Aorta (tissue), 5 donors: Measurements from ENCODE around the gene PPP4R2. TPM values are rescaled to one million over a fixed set of nuclear protein-coding genes. Genes with fewer than 3 reads are reported as not detected.
"Not testable (repeated sequence)": the region's sequence is repeated elsewhere in the genome, so short reads cannot be mapped to it uniquely, and the experiment has no call there.

Source experiments
- ATAC-seq: fragments of 200-7000 bp; cut with Tn5 transposase; one replicate; pipeline ENCODE4 v1.9.1; 2022; ENCODE audit warnings: moderate library complexity; ENCODE audit not compliant: low FRiP score
- DNase-seq, 2 donors: peaks; one replicate each; pipeline ENCODE4 v3.0.0-alpha.2; 2020
- H3K27ac ChIP-seq, 2 donors: one replicate each; pipeline ENCODE4 v1.5.1; 2013; ENCODE audit warnings: low read length in 2 of 2, mild to moderate bottlenecking in 2 of 2, moderate library complexity in 2 of 2, control low read depth in 1 of 2, inconsistent platforms in 1 of 2, low read depth in 1 of 2
- H3K27me3 ChIP-seq, 2 donors: one replicate each; pipeline ENCODE4 v1.6.1; 2013; ENCODE audit warnings: control low read depth in 1 of 2, low read length in 1 of 2, mild to moderate bottlenecking in 1 of 2, moderate library complexity in 1 of 2; ENCODE audit not compliant: insufficient read depth in 2 of 2, control insufficient read depth in 1 of 2
- H3K36me3 ChIP-seq, 2 donors: one replicate each; pipeline ENCODE4 v1.6.1; 2013; ENCODE audit warnings: control low read depth in 1 of 2, low read length in 1 of 2, mild to moderate bottlenecking in 1 of 2; ENCODE audit not compliant: insufficient read depth in 2 of 2, control insufficient read depth in 1 of 2
- H3K4me1 ChIP-seq, 2 donors: one replicate each; pipeline ENCODE4 v1.6.1; 2013; ENCODE audit warnings: low read length in 2 of 2, control low read depth in 1 of 2, mild to moderate bottlenecking in 1 of 2, moderate library complexity in 1 of 2; ENCODE audit not compliant: insufficient read depth in 2 of 2, control insufficient read depth in 1 of 2
- H3K4me3 ChIP-seq, 2 donors: one replicate each; pipeline ENCODE4 v1.5.1; 2013; ENCODE audit warnings: low read length in 2 of 2, control low read depth in 1 of 2, mild to moderate bottlenecking in 1 of 2
- H3K9me3 ChIP-seq: one replicate; pipeline ENCODE4 v1.6.1; 2013; ENCODE audit warnings: mild to moderate bottlenecking, low read length; ENCODE audit not compliant: control insufficient read depth
- WGBS, 2 donors: extraction: QIAGEN DNeasy Blood & Tissue Kit; methylation state at CpG; one replicate each; pipeline ENCODE4 v1.1.7; 2013; 5-methylcytosine and 5-hydroxymethylcytosine counted together
- intact Hi-C, 2 donors: fragments of 100-400 bp; cut with DNase I; formaldehyde crosslinking; loops; one replicate each; pipeline versions ENCODE4 v1.14.2 to v1.15.0; 2022
- polyA plus RNA-seq, 2 donors: library from polyadenylated mRNA; stranded (reverse); fragments of 200-250 nt; gene quantifications; one replicate each; pipeline ENCODE4 v1.2.3, GENCODE V29; 2013
- total RNA-seq, 2 donors: library from RNA; stranded (reverse); fragmentation: NEBNext Ultra II Directional; extraction: Animal tissue kit (Norgen Biotek cat#: 25700); gene quantifications; one replicate each; pipeline ENCODE4 v1.2.1, GENCODE V29; 2021
- donor health status: healthy with polysubstance abuse.
- donor health status: Bipolar disorder and iron deficiency.
- donor health status: DM: no; HTN: no; CAD: no.
- donor health status: DM: no; HTN: no; CAD: no.
- donor health status: DM: yes; HTN: yes; CAD: no.

The PPP4R2 gene
- total and polyA plus RNA-seq, 4 donors = 16.0 to 70.7 (median 40.8) TPM

DNA sequence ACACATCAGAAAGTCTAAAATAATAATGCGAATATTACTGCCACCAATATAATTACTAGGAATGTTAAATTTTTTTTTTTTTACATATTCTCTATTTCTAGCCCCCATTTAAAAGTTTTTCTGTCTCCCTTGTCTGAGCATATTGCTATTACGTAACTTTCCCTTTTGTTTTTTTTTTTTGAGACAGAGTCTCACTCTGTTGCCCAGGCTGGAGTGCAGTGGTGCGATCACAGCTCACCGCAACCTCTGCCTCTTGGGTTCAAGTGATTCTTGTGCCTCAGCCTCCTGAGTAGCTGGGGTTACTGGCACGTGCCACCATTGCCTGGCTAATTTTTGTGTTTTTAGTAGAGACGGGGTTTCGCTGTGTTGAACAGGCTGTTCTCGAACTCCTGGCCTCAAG is 6.4 kb downstream of the PPP4R2 start:
- H3K9me3 ChIP-seq, H3K27ac ChIP-seq, DNase-seq, H3K4me3 ChIP-seq, intact Hi-C loops, ATAC-seq, H3K36me3 ChIP-seq, H3K4me1 ChIP-seq, H3K27me3 ChIP-seq: not testable (repeated sequence)
- 77 to 88% methylated on average over 8 of the region's 8 CpGs for WGBS, 2 donors

DNA sequence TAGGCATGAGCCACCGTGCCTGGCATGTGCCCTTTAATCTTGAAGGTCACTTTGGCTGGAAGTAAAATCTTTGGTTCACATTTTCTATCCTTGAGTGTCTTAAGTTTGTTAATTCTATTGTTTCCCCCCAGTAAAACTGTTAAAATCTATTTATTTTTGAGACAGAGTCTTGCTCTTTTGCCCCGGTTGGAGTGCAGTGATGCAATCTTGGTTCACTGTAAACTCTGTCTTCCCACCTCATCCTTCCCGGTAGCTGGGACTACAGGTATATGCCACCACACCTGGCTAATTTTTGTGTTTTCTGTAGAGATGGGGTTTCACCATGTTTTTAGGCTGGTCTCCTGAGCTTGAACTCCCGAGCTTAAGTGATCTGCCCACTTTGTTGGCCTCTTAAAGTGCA is 7.7 kb downstream of the PPP4R2 start:
- H3K27ac ChIP-seq = no peak overlapping the region
- no peak overlapping the region for H3K4me3 ChIP-seq
- H3K9me3 ChIP-seq = no peaks in the 10 kb centered on the region
- H3K27me3 ChIP-seq = no peaks in the 10 kb centered on the region
- DNase-seq (no peak), ATAC-seq (no peak)
- 63 to 75% methylated on average over 4 of the region's 4 CpGs for WGBS, 2 donors
- peaks cover 0 to 4% of the 10 kb centered on the region in 2 donors for H3K4me1 ChIP-seq
- intact Hi-C loops = no loop called here
- H3K36me3 ChIP-seq = peaks cover 0 to 5% of the 10 kb centered on the region in 2 donors

DNA sequence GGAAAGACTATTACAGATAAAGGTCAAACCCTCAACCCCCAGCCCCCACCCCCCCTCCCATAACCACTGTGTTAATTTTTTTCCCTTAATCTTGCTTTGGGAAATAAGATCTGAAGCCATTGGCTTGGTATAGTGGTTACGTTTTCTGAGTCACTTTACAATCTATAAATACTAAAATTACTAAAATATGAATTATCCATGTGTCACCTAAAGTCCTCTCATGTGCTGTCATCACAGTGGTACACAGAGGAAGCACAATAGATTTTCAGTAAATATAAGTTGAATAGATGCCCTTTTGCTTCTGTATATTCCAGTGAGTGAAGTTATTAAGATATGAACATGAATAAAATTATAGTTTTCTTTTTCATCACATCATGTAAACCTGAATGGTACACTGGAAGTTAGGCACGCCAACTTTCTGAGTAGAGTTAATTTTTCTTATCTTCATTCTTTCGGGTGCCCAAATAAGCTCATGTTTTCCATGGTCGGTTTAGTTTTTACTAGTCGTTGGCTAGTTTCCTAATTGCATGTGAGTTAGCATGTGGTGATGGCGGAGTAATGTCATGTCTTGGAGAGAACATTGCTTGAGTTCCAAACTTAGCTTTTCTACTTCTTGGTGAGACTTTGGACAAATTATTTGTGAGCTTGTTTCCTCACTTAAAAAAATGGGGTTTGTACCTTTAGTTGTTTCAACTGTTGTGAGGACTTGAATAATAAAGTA is 11.5 kb downstream of the PPP4R2 start:
- DNase-seq (no peak), ATAC-seq (no peak)
- Histone ChIP-seq H3K4me1 (no peaks in the 10 kb centered on the region), H3K36me3 (peaks cover 0 to 3% of the 10 kb centered on the region in 2 donors), H3K9me3 (no peaks in the 10 kb centered on the region), H3K4me3 (no peak overlapping the region), H3K27me3 (no peaks in the 10 kb centered on the region), H3K27ac (no peak overlapping the region)
- WGBS, 2 donors = 9 to 10% methylated on average over 6 of the region's 6 CpGs
- intact Hi-C loops = no loop called here

DNA sequence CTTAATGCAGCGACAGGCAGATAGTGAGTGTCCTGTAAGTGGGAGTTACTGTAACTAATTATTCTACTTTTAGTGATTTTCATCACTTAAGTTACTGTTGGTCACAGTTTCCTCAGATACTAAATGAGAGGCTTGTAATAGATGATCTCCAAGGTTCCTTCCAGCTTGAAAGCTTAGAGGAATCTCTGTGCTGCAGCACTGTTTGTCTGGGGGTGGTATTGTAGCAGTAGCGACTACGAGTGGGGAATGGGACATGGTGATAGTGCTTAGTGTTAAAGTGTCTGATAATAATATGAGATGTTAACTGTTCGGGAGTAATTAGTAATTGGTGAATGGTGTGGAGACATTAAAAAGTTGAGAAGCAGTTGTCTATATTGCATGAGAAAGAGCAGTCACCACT is 12.4 kb downstream of the PPP4R2 start:
- Histone ChIP-seq H3K27ac (no peak overlapping the region), H3K27me3 (no peaks in the 10 kb centered on the region), H3K4me1 (no peaks in the 10 kb centered on the region), H3K36me3 (peaks cover 0 to 3% of the 10 kb centered on the region in 2 donors), H3K4me3 (no peak overlapping the region), H3K9me3 (no peaks in the 10 kb centered on the region)
- no peak for ATAC-seq
- DNase-seq = no peak
- 66 to 74% methylated on average over 4 of the region's 4 CpGs for WGBS, 2 donors
- intact Hi-C loops = no loop called here

DNA sequence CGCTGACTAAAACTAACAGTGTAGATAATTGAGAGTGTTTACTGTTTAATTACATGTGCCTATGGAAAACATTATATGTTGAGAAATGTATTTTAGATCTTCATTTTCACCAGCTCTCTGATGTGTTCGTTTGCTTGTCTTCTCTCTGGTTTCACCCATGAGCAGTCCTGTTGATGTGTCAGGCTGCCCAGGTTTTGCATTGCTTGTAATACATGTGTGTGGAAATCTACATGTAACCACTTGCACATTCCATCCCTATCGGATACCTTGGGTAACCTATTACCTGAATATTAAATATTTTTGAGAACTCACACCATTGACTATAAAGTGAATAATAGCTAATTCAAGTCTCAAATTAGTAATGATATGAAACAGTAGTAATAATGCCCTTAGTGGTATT is 13.1 kb downstream of the PPP4R2 start:
- H3K36me3 ChIP-seq = peaks cover 0 to 3% of the 10 kb centered on the region in 2 donors
- ATAC-seq (no peak), DNase-seq (no peak)
- H3K27ac ChIP-seq = no peak overlapping the region
- H3K9me3 ChIP-seq = no peaks in the 10 kb centered on the region
- no peaks in the 10 kb centered on the region for H3K27me3 ChIP-seq
- H3K4me1 ChIP-seq = no peaks in the 10 kb centered on the region
- intact Hi-C loops = no loop called here
- H3K4me3 ChIP-seq = no peak overlapping the region
- WGBS, 2 donors = 68 to 75% methylated on average over 3 of the region's 3 CpGs

DNA sequence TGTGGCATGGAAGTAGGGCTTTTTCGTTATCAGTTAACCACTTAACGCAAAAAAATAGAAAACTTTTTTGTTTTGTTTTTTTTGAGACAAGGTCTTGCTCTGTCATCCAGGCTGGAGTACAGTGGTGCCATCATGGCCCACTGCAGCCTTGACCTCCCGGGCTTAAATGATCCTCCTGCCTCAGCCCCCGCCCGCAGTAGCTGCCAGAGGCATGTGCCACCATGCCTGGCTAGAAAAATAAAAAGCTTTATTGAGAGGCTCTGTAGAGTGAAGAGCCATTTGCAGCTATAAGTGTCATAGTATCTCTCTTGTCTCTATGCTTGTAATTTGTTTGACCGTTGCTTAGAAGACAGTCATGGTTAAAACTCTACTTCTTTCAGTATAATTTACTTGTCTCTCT is 13.5 kb downstream of the PPP4R2 start:
- Histone ChIP-seq H3K27ac (no peak overlapping the region), H3K9me3 (no peaks in the 10 kb centered on the region), H3K4me1 (no peaks in the 10 kb centered on the region), H3K4me3 (no peak overlapping the region), H3K27me3 (no peaks in the 10 kb centered on the region), H3K36me3 (peaks cover 0 to 3% of the 10 kb centered on the region in 2 donors)
- ATAC-seq (no peak), DNase-seq (no peak)
- intact Hi-C loops = no loop called here
- 81 to 90% methylated on average over 6 of the region's 6 CpGs for WGBS, 2 donors

DNA sequence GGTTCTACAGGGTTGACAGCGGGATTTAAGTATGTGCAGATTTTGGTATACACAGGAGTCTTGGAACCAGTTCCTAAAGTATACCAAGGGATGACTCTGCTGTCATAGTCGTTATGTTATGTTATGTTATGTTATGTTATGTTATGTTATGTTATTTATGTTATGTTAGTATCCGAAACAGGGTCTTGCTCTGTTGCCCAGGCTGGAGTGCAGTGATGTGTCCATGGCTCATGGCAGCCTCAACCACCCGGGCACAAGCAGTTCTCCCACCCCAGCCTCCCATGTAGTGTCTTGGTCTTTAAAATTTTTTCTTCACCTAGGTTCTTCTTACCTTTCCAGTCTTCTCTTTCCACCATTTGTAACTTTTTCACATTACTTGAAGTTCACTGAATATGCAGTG is 21.7 kb downstream of the PPP4R2 start:
- intact Hi-C loops = no loop called here
- no peak for DNase-seq
- H3K36me3 ChIP-seq = no peaks in the 10 kb centered on the region
- no peak for ATAC-seq
- H3K27me3 ChIP-seq = no peaks in the 10 kb centered on the region
- H3K27ac ChIP-seq = no peak overlapping the region
- 89 to 92% methylated on average over 4 of the region's 4 CpGs for WGBS, 2 donors
- H3K4me3 ChIP-seq = no peak overlapping the region
- no peaks in the 10 kb centered on the region for H3K9me3 ChIP-seq
- H3K4me1 ChIP-seq = no peaks in the 10 kb centered on the region

DNA sequence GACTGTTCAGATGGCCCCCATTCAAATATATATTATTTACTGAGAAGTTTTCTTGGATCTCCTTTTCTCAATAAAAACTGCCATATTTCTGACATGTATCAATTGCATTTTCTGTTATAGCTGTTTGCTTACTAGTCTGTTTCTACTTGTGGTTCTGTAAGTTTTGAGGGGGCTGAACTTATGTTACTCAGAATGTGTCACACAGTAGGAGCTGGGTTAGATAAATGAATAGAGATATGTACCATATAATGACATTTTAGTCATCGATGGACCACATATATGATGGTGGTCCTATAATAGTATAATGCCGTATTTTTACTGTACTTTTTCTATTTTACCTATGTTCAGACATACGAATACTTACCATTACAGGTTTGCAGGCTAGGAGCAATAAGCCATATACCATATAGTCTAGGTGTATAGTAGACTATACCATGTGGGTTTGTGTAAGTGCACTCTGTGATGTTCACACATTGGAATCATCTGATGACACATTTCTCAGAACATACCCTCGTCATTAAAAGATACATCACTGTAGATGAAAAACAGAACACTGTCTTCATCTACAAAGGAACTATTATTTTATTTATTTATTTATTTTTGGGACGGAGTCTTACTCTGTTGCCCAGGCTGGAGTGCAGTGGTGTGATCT is 22.3 kb downstream of the PPP4R2 start:
- WGBS, 2 donors = 74 to 96% methylated on average over 5 of the region's 5 CpGs
- no peak overlapping the region for H3K27ac ChIP-seq
- ATAC-seq = no peak

DNA sequence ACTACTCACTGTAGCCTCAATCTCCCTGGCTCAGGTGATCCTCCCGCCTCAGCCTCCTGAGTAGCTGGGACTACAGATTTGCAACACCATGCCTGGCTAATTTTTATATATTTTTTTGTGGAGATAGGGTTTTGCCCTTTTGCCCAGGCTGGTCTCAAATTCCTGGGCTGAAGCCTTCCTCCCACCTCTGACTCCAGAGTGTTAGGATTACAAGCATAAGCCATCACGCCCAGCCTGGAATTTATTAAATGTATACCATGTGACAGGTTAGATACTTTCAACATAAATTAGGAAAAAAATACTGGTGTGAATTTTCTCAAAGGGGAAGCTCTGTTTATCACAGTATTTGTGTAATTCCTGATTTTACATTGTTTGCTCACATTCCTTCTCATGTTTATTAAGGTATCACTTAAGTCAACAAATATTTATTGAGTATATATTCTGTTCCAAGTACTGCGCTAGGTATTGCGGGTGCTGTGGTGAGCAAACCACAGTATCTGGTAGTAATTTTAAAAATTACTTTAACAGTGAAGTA is 24.8 kb downstream of the PPP4R2 start:
- Histone ChIP-seq H3K27ac (no peak overlapping the region), H3K27me3 (no peaks in the 10 kb centered on the region), H3K9me3 (no peaks in the 10 kb centered on the region), H3K36me3 (peaks cover 0 to 1% of the 10 kb centered on the region in 2 donors), H3K4me3 (no peak overlapping the region), H3K4me1 (peaks cover 2 to 3% of the 10 kb centered on the region in 2 donors)
- no peak for DNase-seq
- WGBS, 2 donors = 48 to 94% methylated on average over 4 of the region's 4 CpGs
- intact Hi-C loops = no loop called here
- ATAC-seq = no peak

More for the DNA sequence above, 22.3 kb downstream of the PPP4R2 start:
- DNase-seq = no peak
- no peaks in the 10 kb centered on the region for H3K9me3 ChIP-seq
- no peaks in the 10 kb centered on the region for H3K36me3 ChIP-seq
- no peak overlapping the region for H3K4me3 ChIP-seq
- no peaks in the 10 kb centered on the region for H3K4me1 ChIP-seq
- no peaks in the 10 kb centered on the region for H3K27me3 ChIP-seq
- intact Hi-C loops = no loop called here
